GM18502 (cell line): ENCODE measurements around the gene PEDS1.
"Not testable (repeated sequence)": the region's sequence is repeated elsewhere in the genome, so short reads cannot be mapped to it uniquely, and the experiment has no call there.

Experiments used
- ATAC-seq: cut with Tn5 transposase; IDR thresholded peaks from one replicate; pipeline ENCODE4 v1.9.1; 2021; ENCODE audit warnings: mild to moderate bottlenecking; ENCODE audit not compliant: unreplicated experiment, poor library complexity

Gene PEDS1

GRCh38 chr20:50153500-50154377, at the start of gene PEDS1:
PEDS1 (minus strand) TSS chr20:50153723; CDS start chr20:50153637, 86 bp downstream.
- ATAC-seq = peak; percentile 95

- ATAC-seq = no peak
Observed at GRCh38 chr20:50202677-50203076, 49.2 kb upstream of the PEDS1 start.

DNA sequence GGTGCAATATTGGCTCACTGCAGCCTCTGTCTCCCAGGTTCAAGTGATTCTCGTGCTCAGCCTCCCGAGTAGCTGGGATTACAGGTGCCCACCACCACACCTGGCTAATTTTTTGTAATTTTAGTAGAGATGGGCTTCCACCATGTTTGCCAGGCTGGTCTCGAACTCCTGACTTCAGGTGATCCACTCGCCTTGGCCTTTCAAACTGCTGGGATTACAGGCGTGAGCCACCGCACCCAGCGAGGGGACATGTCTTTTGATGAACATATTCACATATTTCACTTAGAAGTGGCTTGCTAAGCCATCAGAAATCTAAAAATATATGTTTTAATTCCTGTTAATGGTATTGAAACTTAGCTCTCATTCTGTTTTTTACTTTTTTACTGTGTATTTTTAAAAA, 48.2 kb upstream of the PEDS1 start:
- ATAC-seq = not testable (repeated sequence)

- ATAC-seq = no peak
Observed at GRCh38 chr20:50200482-50201104, 47.1 kb upstream of the PEDS1 start.

DNA sequence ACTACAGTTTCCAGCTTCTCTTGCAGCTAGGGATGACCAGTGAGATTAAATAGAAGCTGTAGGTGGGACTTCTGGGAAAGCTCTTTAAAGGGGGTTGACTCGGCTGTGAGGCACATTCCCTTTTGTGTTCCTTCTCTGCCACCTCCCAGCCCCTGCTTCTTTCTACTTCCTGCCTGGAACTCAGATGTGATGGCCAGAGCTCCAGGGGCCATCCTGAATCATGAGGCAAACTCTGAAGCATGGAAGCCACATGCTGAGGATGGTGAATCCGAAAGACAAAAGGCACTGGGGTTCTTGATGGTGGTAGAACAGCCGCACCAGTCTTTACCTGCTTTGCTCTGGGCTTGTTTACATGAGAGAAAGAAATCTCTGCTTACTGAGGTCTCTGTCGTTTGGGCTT, 46.2 kb upstream of the PEDS1 start:
- ATAC-seq = no peak

DNA sequence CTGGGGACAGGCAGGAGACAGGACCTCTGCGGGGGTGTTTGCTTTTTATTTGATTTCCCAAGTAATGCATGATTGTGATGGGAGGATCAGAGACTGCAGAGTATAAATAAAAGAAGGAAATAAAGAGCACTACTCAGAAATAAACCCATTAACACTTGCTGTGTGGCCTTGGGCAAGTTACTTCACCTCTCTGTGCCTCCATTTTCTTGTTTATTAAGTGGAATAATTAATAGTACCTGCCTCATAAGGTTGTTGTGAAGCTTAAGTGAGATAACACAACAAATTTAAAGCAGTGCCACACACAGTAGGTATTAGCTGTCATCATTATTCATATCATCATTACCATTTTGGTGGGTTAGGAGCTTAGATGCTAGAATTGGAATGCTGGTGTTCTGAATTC, 45.2 kb upstream of the PEDS1 start:
- no peak for ATAC-seq

GRCh38 chr20:50198180-50198666, 44.7 kb upstream of the PEDS1 start:
- ATAC-seq = no peak

DNA sequence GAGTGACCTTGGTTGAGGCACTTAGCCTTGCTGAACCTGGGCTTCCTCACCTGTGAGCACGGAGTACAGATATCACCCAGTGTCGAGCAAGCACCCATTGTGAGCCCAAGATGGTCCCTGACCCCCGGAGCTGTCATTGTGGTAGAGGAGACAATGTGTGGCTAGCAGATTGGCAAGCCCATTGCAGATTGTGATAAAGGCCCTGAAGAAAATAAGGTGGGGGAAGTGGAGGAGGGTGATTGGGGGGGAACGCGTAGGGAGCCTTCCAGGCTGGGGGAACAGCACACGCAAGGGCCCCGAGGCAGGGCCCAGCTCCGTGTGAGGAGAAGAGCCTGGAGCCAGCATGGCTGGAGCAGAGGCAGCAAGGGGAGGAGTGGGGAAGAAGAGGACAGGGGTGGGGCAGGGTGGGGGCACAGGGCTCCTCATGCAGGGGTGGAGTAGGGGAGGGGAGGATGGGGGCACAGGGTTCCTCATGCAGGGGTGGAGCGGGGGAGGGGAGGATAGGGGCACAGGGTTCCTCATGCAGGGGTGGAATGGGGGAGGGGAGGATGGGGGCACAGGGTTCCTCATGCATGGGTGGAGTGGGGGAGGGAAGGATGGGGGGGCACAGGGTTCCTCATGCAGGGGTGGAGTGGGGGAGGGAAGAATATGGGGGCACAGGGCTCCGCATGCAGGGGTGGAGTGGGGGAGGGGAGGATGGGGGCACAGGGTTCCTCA, 44.1 kb upstream of the PEDS1 start:
- no peak for ATAC-seq

- ATAC-seq = no peak
Observed at GRCh38 chr20:50196896-50197295, 43.4 kb upstream of the PEDS1 start.

- ATAC-seq = no peak
Observed at GRCh38 chr20:50196248-50196647, 42.7 kb upstream of the PEDS1 start.

GRCh38 chr20:50195524-50196120, 42.1 kb upstream of the PEDS1 start:
- no peak for ATAC-seq

DNA sequence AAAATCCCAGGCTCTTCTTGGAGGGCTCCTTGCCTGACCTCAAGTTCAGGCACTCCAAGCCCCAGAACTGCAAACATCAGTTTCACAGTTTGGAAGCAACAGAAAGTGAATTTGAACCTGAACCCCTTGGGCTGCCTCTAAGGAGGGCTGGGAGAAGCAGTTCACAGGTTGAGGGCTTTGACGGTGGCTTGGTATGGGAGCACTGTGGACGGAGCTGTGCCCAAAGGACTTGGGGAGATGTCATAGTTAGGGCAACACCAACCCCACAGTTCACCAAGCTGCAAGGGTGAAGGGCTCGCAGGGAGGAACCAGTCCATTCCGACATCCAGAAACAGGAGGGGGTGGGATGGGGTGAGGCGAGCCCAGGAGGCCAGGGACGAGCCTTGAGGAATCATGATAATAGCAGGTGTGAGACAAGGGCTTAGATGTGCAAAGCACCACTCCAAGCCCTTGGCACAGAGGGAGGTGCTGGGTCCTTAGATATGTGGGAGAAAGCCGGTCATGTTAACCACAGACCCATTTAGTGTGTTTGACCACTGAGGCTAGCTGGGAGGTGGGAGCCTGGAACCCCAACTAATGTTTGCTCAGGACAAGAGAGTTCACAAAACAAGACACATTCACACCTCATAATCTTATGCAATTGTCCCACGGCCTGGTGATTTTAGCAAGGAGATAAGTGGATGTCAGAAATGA, 41.5 kb upstream of the PEDS1 start:
- no peak for ATAC-seq

- ATAC-seq = no peak
Observed at GRCh38 chr20:50194422-50194830, 40.9 kb upstream of the PEDS1 start.

- no peak for ATAC-seq
Observed at GRCh38 chr20:50193836-50194421, 40.4 kb upstream of the PEDS1 start.

GRCh38 chr20:50193199-50193835, 39.8 kb upstream of the PEDS1 start:
- no peak for ATAC-seq

DNA sequence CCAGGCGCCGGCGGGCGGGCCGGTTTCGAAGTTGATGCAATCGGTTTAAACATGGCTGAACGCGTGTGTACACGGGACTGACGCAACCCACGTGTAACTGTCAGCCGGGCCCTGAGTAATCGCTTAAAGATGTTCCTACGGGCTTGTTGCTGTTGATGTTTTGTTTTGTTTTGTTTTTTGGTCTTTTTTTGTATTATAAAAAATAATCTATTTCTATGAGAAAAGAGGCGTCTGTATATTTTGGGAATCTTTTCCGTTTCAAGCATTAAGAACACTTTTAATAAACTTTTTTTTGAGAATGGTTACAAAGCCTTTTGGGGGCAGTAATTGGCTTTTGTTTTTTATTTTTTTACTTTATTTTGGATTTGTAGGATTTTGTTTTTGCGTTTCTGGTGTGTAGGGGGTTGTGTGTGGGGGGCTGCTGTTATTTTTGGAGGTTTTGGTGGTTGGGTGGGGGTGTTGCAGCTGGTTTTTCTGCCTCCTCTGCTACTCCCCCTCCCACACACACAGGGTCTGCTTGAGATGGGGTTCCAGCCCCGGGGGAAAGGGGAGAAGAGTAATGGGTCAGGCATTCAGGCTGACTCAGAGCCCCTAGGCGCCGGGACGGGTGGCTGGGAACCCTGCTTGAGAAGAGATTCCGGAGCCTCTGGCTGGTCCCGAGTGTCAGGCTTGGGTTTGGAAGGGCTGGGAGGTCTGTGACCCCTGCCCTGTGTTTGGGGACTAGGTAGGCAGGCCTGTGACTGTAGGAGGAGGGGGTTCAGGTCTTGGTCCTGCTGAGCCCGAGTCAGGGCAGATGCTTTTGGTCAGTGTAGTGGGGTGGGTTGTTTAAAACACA, 39.1 kb upstream of the PEDS1 start:
- ATAC-seq = peak; percentile 43

DNA sequence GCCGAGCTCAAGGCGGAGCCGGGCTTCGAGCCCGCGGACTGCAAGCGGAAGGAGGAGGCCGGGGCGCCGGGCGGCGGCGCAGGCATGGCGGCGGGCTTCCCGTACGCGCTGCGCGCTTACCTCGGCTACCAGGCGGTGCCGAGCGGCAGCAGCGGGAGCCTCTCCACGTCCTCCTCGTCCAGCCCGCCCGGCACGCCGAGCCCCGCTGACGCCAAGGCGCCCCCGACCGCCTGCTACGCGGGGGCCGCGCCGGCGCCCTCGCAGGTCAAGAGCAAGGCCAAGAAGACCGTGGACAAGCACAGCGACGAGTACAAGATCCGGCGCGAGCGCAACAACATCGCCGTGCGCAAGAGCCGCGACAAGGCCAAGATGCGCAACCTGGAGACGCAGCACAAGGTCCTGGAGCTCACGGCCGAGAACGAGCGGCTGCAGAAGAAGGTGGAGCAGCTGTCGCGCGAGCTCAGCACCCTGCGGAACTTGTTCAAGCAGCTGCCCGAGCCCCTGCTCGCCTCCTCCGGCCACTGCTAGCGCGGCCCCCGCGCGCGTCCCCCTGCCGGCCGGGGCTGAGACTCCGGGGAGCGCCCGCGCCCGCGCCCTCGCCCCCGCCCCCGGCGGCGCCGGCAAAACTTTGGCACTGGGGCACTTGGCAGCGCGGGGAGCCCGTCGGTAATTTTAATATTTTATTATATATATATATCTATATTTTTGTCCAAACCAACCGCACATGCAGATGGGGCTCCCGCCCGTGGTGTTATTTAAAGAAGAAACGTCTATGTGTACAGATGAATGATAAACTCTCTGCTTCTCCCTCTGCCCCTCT, 38.2 kb upstream of the PEDS1 start:
- peak; percentile 44 for ATAC-seq
